Esophagus squamous epithelium (tissue), 5 donors: ENCODE measurements around the gene DIPK1B. TPM values are rescaled to one million over a fixed set of nuclear protein-coding genes. Genes with fewer than 3 reads are reported as not detected.
"Not testable (repeated sequence)": the region's sequence is repeated elsewhere in the genome, so short reads cannot be mapped to it uniquely, and the experiment has no call there.

Source experiments
- DNase-seq: peaks from one replicate; lab custom pipeline; 2025; lab: John Stamatoyannopoulos, UW
- H3K27ac ChIP-seq, 4 donors: fragments of 200-600 bp; sonication (generic); one replicate each; pipeline ENCODE4 v1.5.1; 2016 to 2019; ENCODE audit warnings: mild to moderate bottlenecking in 1 of 4
- H3K27me3 ChIP-seq, 4 donors: fragments of 200-600 bp; sonication (generic); 1 replicate in 3 of 4; 2 replicates in 1 of 4; pipeline versions ENCODE4 v1.5.1 to v1.6.0; 2017 to 2021; ENCODE audit warnings: antibody characterized with exemption in 1 of 4
- H3K36me3 ChIP-seq, 3 donors: fragments of 200-600 bp; sonication (generic); one replicate each; pipeline ENCODE4 v1.5.1; 2016 to 2019
- H3K4me1 ChIP-seq, 3 donors: fragments of 200-600 bp; sonication (generic); one replicate each; pipeline ENCODE4 v1.5.1; 2017 to 2019
- H3K4me3 ChIP-seq, 4 donors: fragments of 200-600 bp; sonication (generic); 1 replicate in 3 of 4; 2 replicates in 1 of 4; pipeline ENCODE4 v1.5.1; 2016 to 2019; ENCODE audit warnings: mild to moderate bottlenecking in 2 of 4, moderate library complexity in 1 of 4
- H3K9me3 ChIP-seq, 3 donors: fragments of 200-600 bp; sonication (generic); one replicate each; pipeline ENCODE4 v1.5.1; 2016 to 2019
- POLR2A ChIP-seq, 4 donors: fragments of 450-650 bp; IDR thresholded peaks; one replicate each; pipeline ENCODE4 v1.6.1; 2017; ENCODE audit warnings: antibody characterized with exemption in 4 of 4, mild to moderate bottlenecking in 4 of 4, moderate library complexity in 3 of 4
- WGBS, 2 donors: methylation state at CpG; one replicate each; pipeline ENCODE4 v1.1.5; 2018; 5-methylcytosine and 5-hydroxymethylcytosine counted together
- intact Hi-C: fragments of 100-400 bp; cut with DNase I; formaldehyde crosslinking; loops from one replicate; pipeline ENCODE4 v1.15.0; 2022
- total RNA-seq, 4 donors: library from RNA; depleted of rRNA; stranded (reverse); fragments of >200 nt; gene quantifications; one replicate each; pipeline ENCODE4 v1.1.0, GENCODE V29; 2016
- TF ChIP-seq, protein P1 (sequence below), 6 experiments: fragments of 450-650 bp in 4 of 6; fragments of 200-600 bp in 2 of 6; sonication (generic) in 2 of 6; IDR thresholded peaks; one replicate each; pipeline ENCODE4 v1.5.1; 2016 to 2019; ENCODE audit warnings: antibody characterized with exemption in 6 of 6, mild to moderate bottlenecking in 4 of 6, moderate library complexity in 4 of 6
- donor health status: DM: yes; HTN: yes; CAD: no.

The DIPK1B gene
- total RNA-seq, 4 donors from 2014 or later, result 0.48 to 6.3 (median 1.1) TPM

DNA sequence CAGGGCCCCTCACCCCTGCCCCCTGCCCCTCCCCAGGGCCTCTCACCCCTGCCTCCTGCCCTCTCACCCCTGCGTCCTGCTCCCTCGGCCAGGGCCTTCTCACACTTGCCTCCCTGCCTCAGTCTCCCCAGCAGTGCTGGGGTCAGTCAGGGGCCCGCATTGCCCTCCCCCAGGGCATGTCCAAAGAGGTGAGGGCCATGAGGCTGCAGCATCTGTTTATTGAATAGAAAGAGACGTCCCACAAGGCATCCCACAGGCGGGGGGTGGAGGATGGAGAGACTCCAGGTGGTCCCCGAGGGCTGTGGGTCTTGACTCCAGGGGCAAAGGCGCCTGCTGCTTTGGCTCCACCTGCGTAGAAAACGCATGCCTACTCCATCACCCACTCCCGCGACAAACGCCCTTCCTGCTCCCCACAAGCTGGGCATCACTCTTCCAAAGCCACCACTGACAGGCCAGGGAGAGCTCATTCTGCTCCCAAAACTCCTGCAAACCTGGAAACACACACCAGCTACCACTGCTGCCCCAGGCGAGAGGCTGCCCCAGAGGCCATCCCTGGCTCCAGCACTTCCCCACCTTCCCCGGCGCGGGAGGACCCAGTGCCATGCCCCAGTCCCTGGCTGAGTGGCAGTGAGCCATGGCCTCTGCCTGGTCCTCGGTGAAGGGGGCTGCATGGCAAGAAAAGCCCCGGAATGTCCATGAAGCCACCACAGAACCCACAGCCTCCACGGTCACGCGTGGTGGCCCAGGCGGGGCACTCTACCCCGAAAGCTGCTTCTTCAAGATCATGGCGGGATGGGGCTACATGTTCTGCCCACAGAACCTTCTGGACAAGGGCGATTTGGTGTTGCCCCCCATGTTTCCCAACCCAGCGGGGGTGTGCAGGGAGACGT, 47.3 kb downstream of the DIPK1B start:
- Histone ChIP-seq H3K9me3 (peaks cover 0 to 13% (median 0%) of the 10 kb centered on the region in 3 donors), H3K27ac (no peak overlapping the region), H3K4me1 (peaks cover 0 to 16% (median 0%) of the 10 kb centered on the region in 3 donors), H3K27me3 (peaks cover 0 to 78% (median 5%) of the 10 kb centered on the region in 4 donors), H3K4me3 (no peak overlapping the region), H3K36me3 (no peaks in the 10 kb centered on the region)
- WGBS, 2 donors, result 76 to 84% methylated on average over 6 to 12 of the region's 27 CpGs
- intact Hi-C loops, result no loop called here
- TF ChIP-seq POLR2A (IDR thresholded peaks at IDR 0.05), result no peak
- TF ChIP-seq, protein P1, sequence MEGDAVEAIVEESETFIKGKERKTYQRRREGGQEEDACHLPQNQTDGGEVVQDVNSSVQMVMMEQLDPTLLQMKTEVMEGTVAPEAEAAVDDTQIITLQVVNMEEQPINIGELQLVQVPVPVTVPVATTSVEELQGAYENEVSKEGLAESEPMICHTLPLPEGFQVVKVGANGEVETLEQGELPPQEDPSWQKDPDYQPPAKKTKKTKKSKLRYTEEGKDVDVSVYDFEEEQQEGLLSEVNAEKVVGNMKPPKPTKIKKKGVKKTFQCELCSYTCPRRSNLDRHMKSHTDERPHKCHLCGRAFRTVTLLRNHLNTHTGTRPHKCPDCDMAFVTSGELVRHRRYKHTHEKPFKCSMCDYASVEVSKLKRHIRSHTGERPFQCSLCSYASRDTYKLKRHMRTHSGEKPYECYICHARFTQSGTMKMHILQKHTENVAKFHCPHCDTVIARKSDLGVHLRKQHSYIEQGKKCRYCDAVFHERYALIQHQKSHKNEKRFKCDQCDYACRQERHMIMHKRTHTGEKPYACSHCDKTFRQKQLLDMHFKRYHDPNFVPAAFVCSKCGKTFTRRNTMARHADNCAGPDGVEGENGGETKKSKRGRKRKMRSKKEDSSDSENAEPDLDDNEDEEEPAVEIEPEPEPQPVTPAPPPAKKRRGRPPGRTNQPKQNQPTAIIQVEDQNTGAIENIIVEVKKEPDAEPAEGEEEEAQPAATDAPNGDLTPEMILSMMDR (IDR thresholded peaks at IDR 0.05), result no peak
- DNase-seq, result no peak

DNA sequence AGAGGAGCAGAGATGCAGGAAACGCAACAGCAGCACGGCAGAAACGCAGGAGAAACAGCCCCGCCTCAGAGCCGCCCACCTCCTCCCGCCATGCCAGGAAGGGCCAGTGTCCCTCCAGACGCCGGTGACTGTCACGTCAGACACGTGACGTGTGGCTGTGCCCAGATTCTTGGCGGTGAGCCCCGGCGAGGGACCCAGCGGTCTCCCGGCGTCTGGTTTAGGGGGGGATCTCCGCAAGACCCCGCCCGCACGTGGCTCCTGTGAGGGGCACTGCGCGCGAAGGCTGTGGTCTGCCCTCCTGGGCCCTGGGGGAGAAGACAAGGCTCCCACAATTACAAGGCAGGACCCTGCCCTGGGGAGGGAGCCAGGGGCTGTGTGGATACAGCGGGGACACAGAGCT, 48.1 kb downstream of the DIPK1B start:
- 34 to 100% methylated on average over 1 to 3 of the region's 25 CpGs for WGBS, 2 donors
- Histone ChIP-seq H3K4me1 (peaks cover 0 to 16% (median 0%) of the 10 kb centered on the region in 3 donors), H3K36me3 (no peaks in the 10 kb centered on the region), H3K4me3 (no peak overlapping the region), H3K27ac (no peak overlapping the region), H3K27me3 (peaks cover 0 to 80% (median 5%) of the 10 kb centered on the region in 4 donors), H3K9me3 (peaks cover 0 to 12% (median 0%) of the 10 kb centered on the region in 3 donors)
- intact Hi-C loops, result no loop called here
- no peak for DNase-seq
- no peak for TF ChIP-seq POLR2A (IDR thresholded peaks at IDR 0.05)
- TF ChIP-seq, protein P1 (IDR thresholded peaks at IDR 0.05), result no peak

DNA sequence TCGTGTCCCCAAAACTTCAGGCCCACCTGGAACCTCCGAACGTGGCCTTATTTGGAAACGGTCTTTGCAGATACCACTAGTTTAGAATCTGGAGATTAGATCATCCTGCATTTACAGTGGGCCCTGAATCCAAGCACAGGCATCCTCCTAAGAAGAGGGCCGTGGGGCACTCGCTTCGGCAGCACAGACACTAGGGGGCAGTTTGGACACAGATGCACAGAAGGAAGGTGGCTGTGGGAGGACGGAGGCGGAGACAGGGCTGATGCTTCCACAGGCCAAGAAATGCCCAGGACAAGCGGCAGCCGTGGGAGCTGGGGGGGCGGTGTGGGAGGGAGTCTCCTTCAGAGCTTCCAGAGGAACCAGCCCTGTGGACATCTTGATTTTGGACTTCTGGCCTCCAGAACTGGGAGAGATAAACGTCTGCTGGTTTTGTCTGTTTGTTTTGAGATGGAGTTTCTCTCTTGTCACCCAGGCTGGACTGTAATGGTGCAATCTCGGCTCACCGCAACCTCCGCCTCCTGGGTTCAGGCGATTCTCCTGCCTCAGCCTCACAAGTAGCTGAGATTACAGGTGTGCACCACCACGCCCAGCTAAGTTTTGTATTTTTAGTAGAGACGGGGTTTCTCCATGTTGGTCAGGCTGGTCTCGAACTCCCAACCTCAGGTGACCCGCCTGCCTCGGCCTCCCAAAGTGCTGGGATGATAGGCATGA, 48.6 kb downstream of the DIPK1B start:
- H3K36me3 ChIP-seq, intact Hi-C loops, H3K9me3 ChIP-seq, DNase-seq, H3K27ac ChIP-seq, H3K4me3 ChIP-seq: not testable (repeated sequence)
- Histone ChIP-seq H3K27me3 (peaks cover 0 to 85% (median 5%) of the 10 kb centered on the region in 4 donors), H3K4me1 (peaks cover 0 to 16% (median 0%) of the 10 kb centered on the region in 3 donors)
- TF ChIP-seq, protein P1 (IDR thresholded peaks at IDR 0.05), result peak in 4 of 6 experiments; percentile 12 to 54 (median 25)
- WGBS, 2 donors, result 40 to 42% methylated on average over 16 to 18 of the region's 22 CpGs

DNA sequence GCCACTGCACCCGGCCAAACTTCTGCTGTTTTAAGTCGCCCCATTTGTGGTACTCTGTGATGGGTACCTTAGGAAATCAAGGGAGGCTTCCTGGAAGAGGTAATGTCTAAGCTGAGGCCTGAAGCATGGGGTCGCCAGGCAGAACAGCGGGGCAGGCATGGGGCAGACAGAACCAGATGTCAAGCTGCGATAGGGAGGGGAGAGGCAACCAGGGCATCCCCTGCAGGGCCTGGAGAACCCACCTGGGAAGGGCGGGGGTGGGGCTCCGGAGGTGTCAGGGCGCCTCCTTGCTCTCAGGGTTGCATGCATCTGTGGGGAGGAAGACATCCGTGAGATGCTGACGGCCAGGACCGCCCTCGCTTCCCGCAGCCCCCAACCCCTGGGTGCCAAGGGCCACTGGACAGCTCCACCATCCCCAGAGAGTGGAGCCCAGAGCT, 49.2 kb downstream of the DIPK1B start:
- TF ChIP-seq, protein P1 (IDR thresholded peaks at IDR 0.05), result no peak
- no peak for TF ChIP-seq POLR2A (IDR thresholded peaks at IDR 0.05)
- Histone ChIP-seq H3K27ac (no peak overlapping the region), H3K36me3 (no peaks in the 10 kb centered on the region), H3K4me1 (peaks cover 0 to 16% (median 0%) of the 10 kb centered on the region in 3 donors), H3K4me3 (no peak overlapping the region), H3K9me3 (peaks cover 0 to under 1% (median 0%) of the 10 kb centered on the region in 3 donors), H3K27me3 (peaks cover 0 to 87% (median 5%) of the 10 kb centered on the region in 4 donors)
- no peak for DNase-seq
- intact Hi-C loops, result no loop called here
- 79 to 80% methylated on average over 1 to 8 of the region's 13 CpGs for WGBS, 2 donors
